GM10266 (cell line): ENCODE results near the gene FOLR2.

ENCODE experiments used
- DNase-seq: peaks from one replicate; pipeline ENCODE4 v3.0.0; 2012; ENCODE audit errors: extremely low spot score
- CTCF ChIP-seq: IDR thresholded peaks from 2 replicates; pipeline ENCODE4 v1.5.1; 2012; ENCODE audit warnings: mild to moderate bottlenecking, low read depth; ENCODE audit not compliant: control insufficient read depth, insufficient read depth; ENCODE audit errors: missing control alignments

FOLR2 gene

GRCh38 chr11:72233773-72234513 lies 17.3 kb downstream of the FOLR2 start:
- DNase-seq: peak; percentile 15
- TF ChIP-seq CTCF: no peak

- no peak for TF ChIP-seq CTCF
- DNase-seq: peak; percentile 5
These were observed 17.9 kb downstream of the FOLR2 start for GRCh38 chr11:72234514-72234830.

GRCh38 chr11:72234920-72235319 lies 18.3 kb downstream of the FOLR2 start:
- no peak for DNase-seq
- no peak for TF ChIP-seq CTCF

- TF ChIP-seq CTCF: no peak
- no peak for DNase-seq
These were observed 18.9 kb downstream of the FOLR2 start for GRCh38 chr11:72235351-72236057.

- TF ChIP-seq CTCF: no peak
- no peak for DNase-seq
These were observed 19.6 kb downstream of the FOLR2 start for GRCh38 chr11:72236083-72236697.

GRCh38 chr11:72236774-72237111 lies 20.1 kb downstream of the FOLR2 start:
- no peak for DNase-seq
- TF ChIP-seq CTCF: no peak
